SH-SY5Y (cell line): ENCODE data around the gene TRIM56.

ENCODE experiments used
- GATA2 ChIP-seq: IDR thresholded peaks from 2 replicates; pipeline ENCODE4 v1.6.1; 2011; ENCODE audit warnings: mild to moderate bottlenecking, low read depth, low read length
- GATA3 ChIP-seq: IDR thresholded peaks from 2 replicates; pipeline ENCODE4 v1.6.1; 2011; ENCODE audit warnings: low read depth, mild to moderate bottlenecking, low read length, moderate library complexity

- TF ChIP-seq GATA2 (no peak), GATA3 (no peak)
These were observed 49.3 kb upstream of the TRIM56 start for GRCh38 chr7:101035941-101036340.
